WERI-Rb-1 (cell line): ENCODE measurements around the gene DCP2.
A peak's percentile ranks its signal among the peaks of the same experiment; 100 is the strongest.

Source experiments
- DNase-seq: peaks from one replicate; pipeline ENCODE4 v3.0.0-alpha.2; 2020
- H3K27ac ChIP-seq: fragments of 250-450 bp; sonication (Bioruptor Pico); 2 replicates; pipeline ENCODE4 v1.5.1; 2020; ENCODE audit warnings: mild to moderate bottlenecking, moderate library complexity
- H3K27me3 ChIP-seq: fragments of 250-450 bp; sonication (Bioruptor Pico); 2 replicates; pipeline ENCODE4 v1.5.1; 2021; ENCODE audit warnings: mild to moderate bottlenecking, low read depth, moderate library complexity; ENCODE audit not compliant: insufficient read depth, severe bottlenecking
- H3K36me3 ChIP-seq: fragments of 250-450 bp; sonication (Bioruptor Pico); 2 replicates; pipeline ENCODE4 v1.5.1; 2020; ENCODE audit warnings: mild to moderate bottlenecking, moderate library complexity
- H3K4me3 ChIP-seq: 2 replicates; pipeline ENCODE4 v1.5.1; 2011; ENCODE audit warnings: low read depth, mild to moderate bottlenecking, control low read depth, low read length
- H3K9me3 ChIP-seq: fragments of 250-450 bp; sonication (Bioruptor Pico); 2 replicates; pipeline ENCODE4 v1.5.1; 2021; ENCODE audit warnings: mild to moderate bottlenecking, moderate library complexity; ENCODE audit not compliant: severe bottlenecking
- CTCF ChIP-seq: IDR thresholded peaks from 2 replicates; pipeline ENCODE4 v1.5.1; 2011; ENCODE audit warnings: low read depth, mild to moderate bottlenecking, control low read depth, inconsistent platforms, low read length

The DCP2 gene

DNA sequence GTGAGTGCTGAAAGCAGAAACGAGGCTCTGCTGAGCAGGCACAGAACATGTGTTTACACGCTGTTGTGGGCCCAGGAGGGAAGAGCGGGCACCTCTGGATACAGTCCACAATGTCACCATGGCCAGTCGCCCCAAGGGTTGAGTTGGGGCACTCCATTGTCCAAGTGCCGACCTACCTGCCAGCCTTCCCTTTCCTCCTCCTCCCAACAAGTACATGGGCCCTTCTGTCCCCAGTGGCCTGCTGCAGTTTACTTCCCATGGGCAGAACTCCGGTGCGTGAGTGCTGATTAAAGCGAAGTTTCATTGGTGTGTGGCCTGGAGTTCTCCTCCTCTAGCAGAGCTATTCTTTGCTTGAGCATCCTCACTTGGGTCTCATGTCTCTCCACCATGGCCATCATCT, 50.4 kb downstream of the DCP2 start:
- Histone ChIP-seq H3K36me3 (peaks cover 98% of the 10 kb centered on the region), H3K27ac (peak overlapping the region; percentile 17; the same call in 1 of the 2 replicates), H3K4me3 (no peak overlapping the region), H3K9me3 (no peaks in the 10 kb centered on the region), H3K27me3 (no peaks in the 10 kb centered on the region)
- TF ChIP-seq CTCF: no peak
- no peak for DNase-seq

- Histone ChIP-seq H3K36me3 (peaks cover 98% of the 10 kb centered on the region), H3K4me3 (no peak overlapping the region), H3K27me3 (no peaks in the 10 kb centered on the region), H3K9me3 (no peaks in the 10 kb centered on the region), H3K27ac (no peak overlapping the region)
- TF ChIP-seq CTCF: 0 out of 2 replicates have a peak, but pooled peaks have one; percentile 12
- no peak for DNase-seq
Observed at GRCh38 chr5:113027431-113027830, 50.8 kb downstream of the DCP2 start.

GRCh38 chr5:113029614-113030013, 53.0 kb downstream of the DCP2 start:
- peaks cover 98% of the 10 kb centered on the region for H3K36me3 ChIP-seq
- no peak for DNase-seq
- no peak for TF ChIP-seq CTCF
- H3K9me3 ChIP-seq: no peaks in the 10 kb centered on the region
- no peaks in the 10 kb centered on the region for H3K27me3 ChIP-seq
- H3K4me3 ChIP-seq: no peak overlapping the region
- H3K27ac ChIP-seq: no peak overlapping the region; the same call in 1 of the 2 replicates

GRCh38 chr5:113031104-113031503, 54.5 kb downstream of the DCP2 start:
- no peak overlapping the region for H3K4me3 ChIP-seq
- peaks cover 100% of the 10 kb centered on the region for H3K36me3 ChIP-seq
- no peak for DNase-seq
- no peak for TF ChIP-seq CTCF
- no peaks in the 10 kb centered on the region for H3K27me3 ChIP-seq
- H3K9me3 ChIP-seq: no peaks in the 10 kb centered on the region
- no peak overlapping the region for H3K27ac ChIP-seq

DNA sequence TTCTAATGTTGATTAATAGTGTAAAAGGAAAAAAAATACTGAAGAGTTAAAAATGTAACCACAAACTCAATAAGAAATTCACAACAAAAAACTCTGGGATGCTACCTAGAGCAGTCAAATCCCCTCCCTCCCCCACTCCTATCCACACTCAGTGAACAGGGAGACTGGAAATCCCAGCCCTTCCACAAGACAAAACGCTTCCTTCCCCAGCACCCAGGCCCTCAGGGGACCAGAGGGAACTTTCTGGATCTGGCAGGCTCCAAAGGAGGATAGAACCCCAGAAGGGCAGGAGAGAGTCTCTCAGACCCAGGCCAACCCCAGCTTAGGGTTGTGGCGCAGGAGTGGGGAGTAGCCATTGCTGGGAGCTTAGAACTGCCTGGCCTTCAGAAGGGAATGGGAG, 55.0 kb downstream of the DCP2 start:
- Histone ChIP-seq H3K27ac (no peak overlapping the region), H3K4me3 (no peak overlapping the region), H3K9me3 (no peaks in the 10 kb centered on the region), H3K36me3 (peaks cover 100% of the 10 kb centered on the region), H3K27me3 (no peaks in the 10 kb centered on the region)
- TF ChIP-seq CTCF: no peak
- DNase-seq: no peak

GRCh38 chr5:113034182-113034773, 57.7 kb downstream of the DCP2 start:
- peak overlapping the region; percentile 58 for H3K27ac ChIP-seq
- DNase-seq: no peak
- H3K9me3 ChIP-seq: no peaks in the 10 kb centered on the region
- H3K36me3 ChIP-seq: peaks cover 100% of the 10 kb centered on the region
- no peaks in the 10 kb centered on the region for H3K27me3 ChIP-seq
- TF ChIP-seq CTCF: no peak
- H3K4me3 ChIP-seq: no peak overlapping the region
